Stimulated activated CD4-positive, alpha-beta T cell treated with anti-CD3 and anti-CD28 coated beads, Interleukin-15, amount 100 ng/mL, for 1 hour (primary cell): ENCODE results near the gene BUB1B.

Experiments
- DNase-seq, 2 donors: peaks; one replicate each; pipeline ENCODE4 v3.0.0-alpha.2; 2020; ENCODE audit warnings: low read depth in 1 of 2, low spot score in 1 of 2

Gene BUB1B

GRCh38 chr15:40239693-40240618 lies 79.1 kb downstream of the BUB1B start:
- DNase-seq: no peak

GRCh38 chr15:40240619-40241221 lies 79.9 kb downstream of the BUB1B start:
- DNase-seq: no peak

GRCh38 chr15:40241269-40242212 lies 80.7 kb downstream of the BUB1B start:
- no peak for DNase-seq

GRCh38 chr15:40242213-40242599 lies 81.3 kb downstream of the BUB1B start:
- DNase-seq: no peak

GRCh38 chr15:40242601-40243000 lies 81.7 kb downstream of the BUB1B start:
- no peak for DNase-seq

- no peak for DNase-seq
Measured at GRCh38 chr15:40243126-40243810, 82.4 kb downstream of the BUB1B start.

GRCh38 chr15:40244961-40245523 lies 84.2 kb downstream of the BUB1B start:
- DNase-seq: no peak

GRCh38 chr15:40245666-40246450 lies 85.0 kb downstream of the BUB1B start:
- DNase-seq: no peak

GRCh38 chr15:40246496-40247280 lies 85.8 kb downstream of the BUB1B start:
- no peak for DNase-seq

- no peak for DNase-seq
Measured at GRCh38 chr15:40247406-40247971, 86.6 kb downstream of the BUB1B start.

- no peak for DNase-seq
Measured at GRCh38 chr15:40248006-40248783, 87.3 kb downstream of the BUB1B start.

- no peak for DNase-seq
Measured at GRCh38 chr15:40249477-40250303, 88.8 kb downstream of the BUB1B start.

GRCh38 chr15:40250304-40250656 lies 89.4 kb downstream of the BUB1B start:
- no peak for DNase-seq

- no peak for DNase-seq
Measured at GRCh38 chr15:40250771-40251483, 90.1 kb downstream of the BUB1B start.

GRCh38 chr15:40251486-40252140 lies 90.7 kb downstream of the BUB1B start:
- DNase-seq: no peak

GRCh38 chr15:40252141-40252437 lies 91.2 kb downstream of the BUB1B start:
- DNase-seq: no peak
